Mammary epithelial cell (primary cell): ENCODE results near the gene TRIP12.

Experiments
- EZH2 ChIP-seq: IDR thresholded peaks from 2 replicates; pipeline ENCODE4 v1.6.1; 2012; ENCODE audit warnings: low read length, inconsistent platforms, borderline replicate concordance
- TF ChIP-seq, protein P1 (sequence below), 2 donors: IDR thresholded peaks in 1 of 2; conservative IDR thresholded peaks in 1 of 2; 2 replicates each; pipeline ENCODE4 v1.5.1; 2011 to 2012; ENCODE audit warnings: inconsistent platforms in 2 of 2, low read length in 2 of 2, mild to moderate bottlenecking in 2 of 2, control low read depth in 1 of 2, low read depth in 1 of 2; ENCODE audit not compliant: insufficient read depth in 1 of 2; ENCODE audit errors: extremely low read depth in 1 of 2

DNA sequence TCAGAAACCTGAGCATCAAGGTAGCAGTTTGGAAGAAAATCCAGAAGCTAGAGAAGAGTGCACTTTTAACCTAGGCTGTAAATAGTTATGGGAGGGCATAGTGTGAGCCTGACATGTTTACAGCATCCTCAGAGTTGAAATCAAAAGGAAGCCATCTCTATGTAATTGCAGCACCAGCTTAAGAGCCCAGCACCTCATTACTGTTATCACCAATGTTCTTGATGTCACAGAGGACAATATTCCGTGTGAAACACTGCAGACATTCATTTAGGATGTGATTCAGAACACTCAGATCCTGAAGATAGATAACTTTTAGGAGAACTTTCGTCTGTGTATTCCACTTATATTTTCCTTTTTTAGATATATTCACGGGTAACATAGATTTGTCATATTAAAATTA is 48.6 kb upstream of the TRIP12 start:
- TF ChIP-seq, protein P1, sequence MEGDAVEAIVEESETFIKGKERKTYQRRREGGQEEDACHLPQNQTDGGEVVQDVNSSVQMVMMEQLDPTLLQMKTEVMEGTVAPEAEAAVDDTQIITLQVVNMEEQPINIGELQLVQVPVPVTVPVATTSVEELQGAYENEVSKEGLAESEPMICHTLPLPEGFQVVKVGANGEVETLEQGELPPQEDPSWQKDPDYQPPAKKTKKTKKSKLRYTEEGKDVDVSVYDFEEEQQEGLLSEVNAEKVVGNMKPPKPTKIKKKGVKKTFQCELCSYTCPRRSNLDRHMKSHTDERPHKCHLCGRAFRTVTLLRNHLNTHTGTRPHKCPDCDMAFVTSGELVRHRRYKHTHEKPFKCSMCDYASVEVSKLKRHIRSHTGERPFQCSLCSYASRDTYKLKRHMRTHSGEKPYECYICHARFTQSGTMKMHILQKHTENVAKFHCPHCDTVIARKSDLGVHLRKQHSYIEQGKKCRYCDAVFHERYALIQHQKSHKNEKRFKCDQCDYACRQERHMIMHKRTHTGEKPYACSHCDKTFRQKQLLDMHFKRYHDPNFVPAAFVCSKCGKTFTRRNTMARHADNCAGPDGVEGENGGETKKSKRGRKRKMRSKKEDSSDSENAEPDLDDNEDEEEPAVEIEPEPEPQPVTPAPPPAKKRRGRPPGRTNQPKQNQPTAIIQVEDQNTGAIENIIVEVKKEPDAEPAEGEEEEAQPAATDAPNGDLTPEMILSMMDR (conservative IDR thresholded peaks at IDR 0.05 in 1 of 2, IDR thresholded peaks at IDR 0.05 in 1 of 2; ENCODE audit: extremely low read depth in 1 of 2, insufficient read depth in 1 of 2, low read depth in 1 of 2, low read length in 2 of 2), result no peak
- no peak for TF ChIP-seq EZH2
